GM23338 (cell line): Measurements from ENCODE around the gene MYT1.

Experiments used
- CREB1 ChIP-seq: fragments of 250-450 bp; sonication (Bioruptor Pico); IDR thresholded peaks from 2 replicates; pipeline ENCODE4 v1.5.0; 2020; ENCODE audit warnings: low read depth, mild to moderate bottlenecking, moderate library complexity
- EZH2 ChIP-seq: fragments of 200-600 bp; sonication (generic); IDR thresholded peaks from one replicate; pipeline ENCODE4 v1.8.0; 2017; ENCODE audit warnings: antibody characterized with exemption, mild to moderate bottlenecking, low read depth; ENCODE audit not compliant: unreplicated experiment
- EZH2phosphoT487 ChIP-seq: fragments of 200-600 bp; sonication (generic); IDR thresholded peaks from one replicate; pipeline ENCODE4 v1.8.1; 2018; ENCODE audit warnings: antibody characterized with exemption; ENCODE audit not compliant: unreplicated experiment
- JUNB ChIP-seq: IDR thresholded peaks from one replicate; pipeline ENCODE4 v1.6.1; 2016; ENCODE audit warnings: antibody characterized with exemption; ENCODE audit not compliant: unreplicated experiment
- NANOG ChIP-seq: IDR thresholded peaks from 2 replicates; pipeline ENCODE4 v1.6.1; 2016; ENCODE audit warnings: antibody characterized with exemption, borderline replicate concordance
- POLR2AphosphoS5 ChIP-seq: IDR thresholded peaks from 2 replicates; pipeline ENCODE4 v1.6.1; 2016; ENCODE audit warnings: antibody characterized with exemption, low read depth
- STAT1 ChIP-seq: IDR thresholded peaks from one replicate; pipeline ENCODE4 v1.6.1; 2016; ENCODE audit warnings: antibody characterized with exemption; ENCODE audit not compliant: unreplicated experiment
- ZNF114 ChIP-seq: fragments of 250-450 bp; sonication (Bioruptor Pico); IDR thresholded peaks from 2 replicates; pipeline ENCODE4 v1.5.0; 2020; ENCODE audit warnings: mild to moderate bottlenecking, moderate library complexity
- ZNF331 ChIP-seq: fragments of 250-450 bp; sonication (Bioruptor Pico); IDR thresholded peaks from 2 replicates; pipeline ENCODE4 v1.5.0; 2020; ENCODE audit warnings: low read depth, mild to moderate bottlenecking, moderate library complexity
- TF ChIP-seq, protein P1 (sequence below), 2 experiments: fragments of 200-600 bp in 1 of 2; sonication (generic) in 1 of 2; conservative IDR thresholded peaks; 2 replicates each; pipeline versions ENCODE4 v1.5.1 to v1.6.1; 2016 to 2017; ENCODE audit warnings: antibody characterized with exemption in 2 of 2, low read depth in 2 of 2, mild to moderate bottlenecking in 2 of 2, moderate library complexity in 1 of 2
- TF ChIP-seq, protein P2 (sequence below): IDR thresholded peaks from one replicate; pipeline ENCODE4 v1.6.1; 2018; ENCODE audit warnings: antibody characterized with exemption; ENCODE audit not compliant: unreplicated experiment
- TF ChIP-seq, protein P3 (sequence below): fragments of 250-450 bp; sonication (Bioruptor Pico); IDR thresholded peaks from 2 replicates; pipeline ENCODE4 v1.5.0; 2020; ENCODE audit warnings: mild to moderate bottlenecking, moderate library complexity
- TF ChIP-seq, protein P4 (sequence below): IDR thresholded peaks from 2 replicates; pipeline ENCODE4 v1.6.1; 2016; ENCODE audit warnings: antibody characterized with exemption

DNA sequence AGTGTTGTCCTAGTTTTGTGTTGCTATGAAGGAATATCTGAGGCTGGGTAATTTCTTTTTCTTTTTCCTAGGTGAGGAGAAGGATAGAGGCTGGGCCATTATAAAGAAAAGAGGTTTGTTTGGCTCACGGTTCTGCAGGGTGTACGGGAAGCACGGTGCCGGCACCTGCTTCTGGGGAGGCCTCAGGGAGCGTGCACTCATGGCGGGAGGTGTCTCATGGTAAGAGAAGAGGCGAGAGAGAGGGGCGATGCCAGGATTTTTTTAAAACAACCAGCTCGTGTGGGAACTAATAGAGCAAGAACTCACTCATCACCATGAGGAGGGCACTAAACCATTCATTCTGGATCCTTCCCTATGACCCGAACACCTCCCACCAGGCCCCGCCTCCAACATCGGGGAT lies 42.7 kb upstream of the MYT1 start:
- TF ChIP-seq EZH2phosphoT487 (no peak), POLR2AphosphoS5 (no peak), JUNB (no peak), EZH2 (no peak), NANOG (no peak), ZNF114 (CRISPR knock-in tag) (no peak), CREB1 (no peak), STAT1 (no peak), ZNF331 (CRISPR knock-in tag) (no peak)
- TF ChIP-seq, protein P1, sequence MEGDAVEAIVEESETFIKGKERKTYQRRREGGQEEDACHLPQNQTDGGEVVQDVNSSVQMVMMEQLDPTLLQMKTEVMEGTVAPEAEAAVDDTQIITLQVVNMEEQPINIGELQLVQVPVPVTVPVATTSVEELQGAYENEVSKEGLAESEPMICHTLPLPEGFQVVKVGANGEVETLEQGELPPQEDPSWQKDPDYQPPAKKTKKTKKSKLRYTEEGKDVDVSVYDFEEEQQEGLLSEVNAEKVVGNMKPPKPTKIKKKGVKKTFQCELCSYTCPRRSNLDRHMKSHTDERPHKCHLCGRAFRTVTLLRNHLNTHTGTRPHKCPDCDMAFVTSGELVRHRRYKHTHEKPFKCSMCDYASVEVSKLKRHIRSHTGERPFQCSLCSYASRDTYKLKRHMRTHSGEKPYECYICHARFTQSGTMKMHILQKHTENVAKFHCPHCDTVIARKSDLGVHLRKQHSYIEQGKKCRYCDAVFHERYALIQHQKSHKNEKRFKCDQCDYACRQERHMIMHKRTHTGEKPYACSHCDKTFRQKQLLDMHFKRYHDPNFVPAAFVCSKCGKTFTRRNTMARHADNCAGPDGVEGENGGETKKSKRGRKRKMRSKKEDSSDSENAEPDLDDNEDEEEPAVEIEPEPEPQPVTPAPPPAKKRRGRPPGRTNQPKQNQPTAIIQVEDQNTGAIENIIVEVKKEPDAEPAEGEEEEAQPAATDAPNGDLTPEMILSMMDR (conservative IDR thresholded peaks at IDR 0.05; ENCODE audit: low read depth in 2 of 2) = no peak
- TF ChIP-seq, protein P2, sequence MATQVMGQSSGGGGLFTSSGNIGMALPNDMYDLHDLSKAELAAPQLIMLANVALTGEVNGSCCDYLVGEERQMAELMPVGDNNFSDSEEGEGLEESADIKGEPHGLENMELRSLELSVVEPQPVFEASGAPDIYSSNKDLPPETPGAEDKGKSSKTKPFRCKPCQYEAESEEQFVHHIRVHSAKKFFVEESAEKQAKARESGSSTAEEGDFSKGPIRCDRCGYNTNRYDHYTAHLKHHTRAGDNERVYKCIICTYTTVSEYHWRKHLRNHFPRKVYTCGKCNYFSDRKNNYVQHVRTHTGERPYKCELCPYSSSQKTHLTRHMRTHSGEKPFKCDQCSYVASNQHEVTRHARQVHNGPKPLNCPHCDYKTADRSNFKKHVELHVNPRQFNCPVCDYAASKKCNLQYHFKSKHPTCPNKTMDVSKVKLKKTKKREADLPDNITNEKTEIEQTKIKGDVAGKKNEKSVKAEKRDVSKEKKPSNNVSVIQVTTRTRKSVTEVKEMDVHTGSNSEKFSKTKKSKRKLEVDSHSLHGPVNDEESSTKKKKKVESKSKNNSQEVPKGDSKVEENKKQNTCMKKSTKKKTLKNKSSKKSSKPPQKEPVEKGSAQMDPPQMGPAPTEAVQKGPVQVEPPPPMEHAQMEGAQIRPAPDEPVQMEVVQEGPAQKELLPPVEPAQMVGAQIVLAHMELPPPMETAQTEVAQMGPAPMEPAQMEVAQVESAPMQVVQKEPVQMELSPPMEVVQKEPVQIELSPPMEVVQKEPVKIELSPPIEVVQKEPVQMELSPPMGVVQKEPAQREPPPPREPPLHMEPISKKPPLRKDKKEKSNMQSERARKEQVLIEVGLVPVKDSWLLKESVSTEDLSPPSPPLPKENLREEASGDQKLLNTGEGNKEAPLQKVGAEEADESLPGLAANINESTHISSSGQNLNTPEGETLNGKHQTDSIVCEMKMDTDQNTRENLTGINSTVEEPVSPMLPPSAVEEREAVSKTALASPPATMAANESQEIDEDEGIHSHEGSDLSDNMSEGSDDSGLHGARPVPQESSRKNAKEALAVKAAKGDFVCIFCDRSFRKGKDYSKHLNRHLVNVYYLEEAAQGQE = no peak
- TF ChIP-seq, protein P3, sequence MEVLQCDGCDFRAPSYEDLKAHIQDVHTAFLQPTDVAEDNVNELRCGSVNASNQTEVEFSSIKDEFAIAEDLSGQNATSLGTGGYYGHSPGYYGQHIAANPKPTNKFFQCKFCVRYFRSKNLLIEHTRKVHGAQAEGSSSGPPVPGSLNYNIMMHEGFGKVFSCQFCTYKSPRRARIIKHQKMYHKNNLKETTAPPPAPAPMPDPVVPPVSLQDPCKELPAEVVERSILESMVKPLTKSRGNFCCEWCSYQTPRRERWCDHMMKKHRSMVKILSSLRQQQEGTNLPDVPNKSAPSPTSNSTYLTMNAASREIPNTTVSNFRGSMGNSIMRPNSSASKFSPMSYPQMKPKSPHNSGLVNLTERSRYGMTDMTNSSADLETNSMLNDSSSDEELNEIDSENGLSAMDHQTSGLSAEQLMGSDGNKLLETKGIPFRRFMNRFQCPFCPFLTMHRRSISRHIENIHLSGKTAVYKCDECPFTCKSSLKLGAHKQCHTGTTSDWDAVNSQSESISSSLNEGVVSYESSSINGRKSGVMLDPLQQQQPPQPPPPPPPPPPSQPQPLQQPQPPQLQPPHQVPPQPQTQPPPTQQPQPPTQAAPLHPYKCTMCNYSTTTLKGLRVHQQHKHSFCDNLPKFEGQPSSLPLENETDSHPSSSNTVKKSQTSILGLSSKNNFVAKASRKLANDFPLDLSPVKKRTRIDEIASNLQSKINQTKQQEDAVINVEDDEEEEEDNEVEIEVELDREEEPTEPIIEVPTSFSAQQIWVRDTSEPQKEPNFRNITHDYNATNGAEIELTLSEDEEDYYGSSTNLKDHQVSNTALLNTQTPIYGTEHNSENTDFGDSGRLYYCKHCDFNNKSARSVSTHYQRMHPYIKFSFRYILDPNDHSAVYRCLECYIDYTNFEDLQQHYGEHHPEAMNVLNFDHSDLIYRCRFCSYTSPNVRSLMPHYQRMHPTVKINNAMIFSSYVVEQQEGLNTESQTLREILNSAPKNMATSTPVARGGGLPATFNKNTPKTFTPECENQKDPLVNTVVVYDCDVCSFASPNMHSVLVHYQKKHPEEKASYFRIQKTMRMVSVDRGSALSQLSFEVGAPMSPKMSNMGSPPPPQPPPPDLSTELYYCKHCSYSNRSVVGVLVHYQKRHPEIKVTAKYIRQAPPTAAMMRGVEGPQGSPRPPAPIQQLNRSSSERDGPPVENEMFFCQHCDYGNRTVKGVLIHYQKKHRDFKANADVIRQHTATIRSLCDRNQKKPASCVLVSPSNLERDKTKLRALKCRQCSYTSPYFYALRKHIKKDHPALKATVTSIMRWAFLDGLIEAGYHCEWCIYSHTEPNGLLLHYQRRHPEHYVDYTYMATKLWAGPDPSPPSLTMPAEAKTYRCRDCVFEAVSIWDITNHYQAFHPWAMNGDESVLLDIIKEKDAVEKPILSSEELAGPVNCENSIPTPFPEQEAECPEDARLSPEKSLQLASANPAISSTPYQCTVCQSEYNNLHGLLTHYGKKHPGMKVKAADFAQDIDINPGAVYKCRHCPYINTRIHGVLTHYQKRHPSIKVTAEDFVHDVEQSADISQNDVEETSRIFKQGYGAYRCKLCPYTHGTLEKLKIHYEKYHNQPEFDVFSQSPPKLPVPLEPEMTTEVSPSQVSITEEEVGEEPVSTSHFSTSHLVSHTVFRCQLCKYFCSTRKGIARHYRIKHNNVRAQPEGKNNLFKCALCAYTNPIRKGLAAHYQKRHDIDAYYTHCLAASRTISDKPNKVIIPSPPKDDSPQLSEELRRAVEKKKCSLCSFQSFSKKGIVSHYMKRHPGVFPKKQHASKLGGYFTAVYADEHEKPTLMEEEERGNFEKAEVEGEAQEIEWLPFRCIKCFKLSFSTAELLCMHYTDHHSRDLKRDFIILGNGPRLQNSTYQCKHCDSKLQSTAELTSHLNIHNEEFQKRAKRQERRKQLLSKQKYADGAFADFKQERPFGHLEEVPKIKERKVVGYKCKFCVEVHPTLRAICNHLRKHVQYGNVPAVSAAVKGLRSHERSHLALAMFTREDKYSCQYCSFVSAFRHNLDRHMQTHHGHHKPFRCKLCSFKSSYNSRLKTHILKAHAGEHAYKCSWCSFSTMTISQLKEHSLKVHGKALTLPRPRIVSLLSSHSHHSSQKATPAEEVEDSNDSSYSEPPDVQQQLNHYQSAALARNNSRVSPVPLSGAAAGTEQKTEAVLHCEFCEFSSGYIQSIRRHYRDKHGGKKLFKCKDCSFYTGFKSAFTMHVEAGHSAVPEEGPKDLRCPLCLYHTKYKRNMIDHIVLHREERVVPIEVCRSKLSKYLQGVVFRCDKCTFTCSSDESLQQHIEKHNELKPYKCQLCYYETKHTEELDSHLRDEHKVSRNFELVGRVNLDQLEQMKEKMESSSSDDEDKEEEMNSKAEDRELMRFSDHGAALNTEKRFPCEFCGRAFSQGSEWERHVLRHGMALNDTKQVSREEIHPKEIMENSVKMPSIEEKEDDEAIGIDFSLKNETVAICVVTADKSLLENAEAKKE (CRISPR knock-in tag) = no peak
- TF ChIP-seq, protein P4, sequence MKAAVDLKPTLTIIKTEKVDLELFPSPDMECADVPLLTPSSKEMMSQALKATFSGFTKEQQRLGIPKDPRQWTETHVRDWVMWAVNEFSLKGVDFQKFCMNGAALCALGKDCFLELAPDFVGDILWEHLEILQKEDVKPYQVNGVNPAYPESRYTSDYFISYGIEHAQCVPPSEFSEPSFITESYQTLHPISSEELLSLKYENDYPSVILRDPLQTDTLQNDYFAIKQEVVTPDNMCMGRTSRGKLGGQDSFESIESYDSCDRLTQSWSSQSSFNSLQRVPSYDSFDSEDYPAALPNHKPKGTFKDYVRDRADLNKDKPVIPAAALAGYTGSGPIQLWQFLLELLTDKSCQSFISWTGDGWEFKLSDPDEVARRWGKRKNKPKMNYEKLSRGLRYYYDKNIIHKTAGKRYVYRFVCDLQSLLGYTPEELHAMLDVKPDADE = no peak
